ENCODE data around the gene YAF2. TPM values are rescaled to one million over a fixed set of nuclear protein-coding genes. Genes with fewer than 3 reads are reported as not detected.
A peak's percentile ranks its signal among the peaks of the same experiment; 100 is the strongest.

The YAF2 gene
- total RNA-seq, 1 donor from 2014 or later = 30.5 TPM

GRCh38 chr12:42141981-42142606, 96.0 kb downstream of the YAF2 start:
- no peaks in the 10 kb centered on the region for H3K36me3 Mint-ChIP-seq (ENCODE audit: insufficient read depth)
- TF ChIP-seq CTCF (IDR thresholded peaks at IDR 0.05; ENCODE audit: unreplicated experiment) = no peak
- no peak overlapping the region for H3K4me3 Mint-ChIP-seq (ENCODE audit: low read depth)
- no peaks in the 10 kb centered on the region for H3K27me3 Mint-ChIP-seq
- peaks cover 26% of the 10 kb centered on the region for H3K4me1 Mint-ChIP-seq (ENCODE audit: low read depth)
- no peaks in the 10 kb centered on the region for H3K9me3 Mint-ChIP-seq (ENCODE audit: low read depth)
- no peak overlapping the region for H3K27ac Mint-ChIP-seq
- no peak for DNase-seq (ENCODE audit: low spot score, unreplicated experiment)

- no peak for TF ChIP-seq CTCF (IDR thresholded peaks at IDR 0.05; ENCODE audit: unreplicated experiment)
- H3K4me3 Mint-ChIP-seq (ENCODE audit: low read depth) = no peak overlapping the region
These were observed 97.1 kb downstream of the YAF2 start for GRCh38 chr12:42140901-42141300.

GRCh38 chr12:42135259-42135814, 102.7 kb downstream of the YAF2 start:
- peaks cover 3% of the 10 kb centered on the region for H3K4me1 Mint-ChIP-seq (ENCODE audit: low read depth)
- peaks cover 2% of the 10 kb centered on the region for H3K36me3 Mint-ChIP-seq (ENCODE audit: insufficient read depth)
- no peak for DNase-seq (ENCODE audit: low spot score, unreplicated experiment)
- H3K27me3 Mint-ChIP-seq = no peaks in the 10 kb centered on the region
- no peak overlapping the region for H3K4me3 Mint-ChIP-seq (ENCODE audit: low read depth)
- no peak for TF ChIP-seq CTCF (IDR thresholded peaks at IDR 0.05; ENCODE audit: unreplicated experiment)
- H3K9me3 Mint-ChIP-seq (ENCODE audit: low read depth) = no peaks in the 10 kb centered on the region
- no peak overlapping the region for H3K27ac Mint-ChIP-seq

More at GRCh38 chr12:42140901-42141300, 97.1 kb downstream of the YAF2 start:
- DNase-seq (ENCODE audit: low spot score, unreplicated experiment) = no peak
- Mint-ChIP-seq H3K9me3 (ENCODE audit: low read depth) (no peaks in the 10 kb centered on the region), H3K4me1 (ENCODE audit: low read depth) (peaks cover 24% of the 10 kb centered on the region), H3K27me3 (no peaks in the 10 kb centered on the region), H3K36me3 (ENCODE audit: insufficient read depth) (no peaks in the 10 kb centered on the region), H3K27ac (no peak overlapping the region)

GRCh38 chr12:42130672-42131402, 107.2 kb downstream of the YAF2 start:
- TF ChIP-seq CTCF (IDR thresholded peaks at IDR 0.05; ENCODE audit: unreplicated experiment) = no peak
- DNase-seq (ENCODE audit: low spot score, unreplicated experiment) = no peak
- H3K9me3 Mint-ChIP-seq (ENCODE audit: low read depth) = no peaks in the 10 kb centered on the region
- H3K36me3 Mint-ChIP-seq (ENCODE audit: insufficient read depth) = peaks cover 2% of the 10 kb centered on the region
- H3K27ac Mint-ChIP-seq = no peak overlapping the region
- H3K4me1 Mint-ChIP-seq (ENCODE audit: low read depth) = peaks cover 12% of the 10 kb centered on the region
- no peak overlapping the region for H3K4me3 Mint-ChIP-seq (ENCODE audit: low read depth)
- H3K27me3 Mint-ChIP-seq = no peaks in the 10 kb centered on the region

GRCh38 chr12:42129595-42130204, 108.3 kb downstream of the YAF2 start:
- Mint-ChIP-seq H3K36me3 (ENCODE audit: insufficient read depth) (peaks cover 2% of the 10 kb centered on the region), H3K27me3 (no peaks in the 10 kb centered on the region), H3K9me3 (ENCODE audit: low read depth) (no peaks in the 10 kb centered on the region), H3K4me1 (ENCODE audit: low read depth) (peaks cover 13% of the 10 kb centered on the region), H3K27ac (no peak overlapping the region), H3K4me3 (ENCODE audit: low read depth) (no peak overlapping the region)
- DNase-seq (ENCODE audit: low spot score, unreplicated experiment) = no peak
- TF ChIP-seq CTCF (IDR thresholded peaks at IDR 0.05; ENCODE audit: unreplicated experiment) = peak; percentile 86

Data from progenitor cell of endocrine pancreas (in vitro differentiated cells).